Activated CD4-positive, alpha-beta memory T cell treated with anti-CD3 and anti-CD28 coated beads for 36 hours (primary cell): Measurements from ENCODE around the gene PGGHG. TPM values are rescaled to one million over a fixed set of nuclear protein-coding genes. Genes with fewer than 3 reads are reported as not detected.
"Not testable (repeated sequence)": the region's sequence is repeated elsewhere in the genome, so short reads cannot be mapped to it uniquely, and the experiment has no call there.

Source experiments
- CTCF ChIA-PET: fragments of 350-600 bp; sonication (Branson Sonifier 250); formaldehyde crosslinking; loops from one replicate; lab custom pipeline; 2021; ENCODE audit warnings: antibody characterized with exemption, inconsistent platforms; lab: Charles Lee
- POLR2A ChIA-PET: fragments of 350-600 bp; sonication (Branson Sonifier 250); formaldehyde crosslinking; loops from one replicate; lab custom pipeline; 2021; ENCODE audit warnings: antibody characterized with exemption; lab: Charles Lee
- DNase-seq: peaks from one replicate; pipeline ENCODE4 v3.0.0-alpha.2; 2020
- H3K27ac Mint-ChIP-seq: one replicate; pipeline ENCODE4 v1.8.0; 2021; ENCODE audit warnings: mixed read lengths
- H3K27me3 Mint-ChIP-seq: one replicate; pipeline ENCODE4 v1.8.0; 2021; ENCODE audit warnings: mixed read lengths
- H3K36me3 Mint-ChIP-seq: one replicate; pipeline ENCODE4 v1.8.0; 2021; ENCODE audit warnings: mixed read lengths
- H3K4me1 Mint-ChIP-seq: one replicate; pipeline ENCODE4 v1.8.0; 2021; ENCODE audit warnings: low read depth, mixed read lengths
- H3K4me3 Mint-ChIP-seq: one replicate; pipeline ENCODE4 v1.8.0; 2021; ENCODE audit warnings: mild to moderate bottlenecking, mixed read lengths
- H3K9me3 Mint-ChIP-seq: one replicate; pipeline ENCODE4 v1.8.0; 2021; ENCODE audit warnings: mixed read lengths
- intact Hi-C: fragments of 100-400 bp; cut with micrococcal nuclease; formaldehyde crosslinking; loops from one replicate; pipeline ENCODE4 v1.15.1; 2023
- total RNA-seq, 2 experiments: library from RNA; stranded (reverse); gene quantifications; one replicate each; pipeline ENCODE4 v1.2.3, GENCODE V29; 2021

Gene PGGHG
- total RNA-seq, 2 experiments from 2014 or later: 74.3 to 75.0 TPM

- CTCF ChIA-PET: interaction anchor here (1.4 kb wide), 1 partner anchor 10 kb away, joined by 4 read pairs; no protein-coding TSS in a partner anchor
- H3K4me3 Mint-ChIP-seq: peak overlapping the region; percentile 68
Measured at GRCh38 chr11:319121-319887, 30.4 kb downstream of the PGGHG start.

GRCh38 chr11:319888-320273, 31.0 kb downstream of the PGGHG start:
- peak; percentile 7 for DNase-seq
- POLR2A ChIA-PET: interaction anchor here (1.0 kb wide), 1 partner anchor 36 kb away, joined by 3 read pairs; no protein-coding TSS in a partner anchor
- H3K27me3 Mint-ChIP-seq, H3K9me3 Mint-ChIP-seq: not testable (repeated sequence)
- Mint-ChIP-seq H3K36me3 (peaks cover 19% of the 10 kb centered on the region), H3K4me3 (peak overlapping the region; percentile 68), H3K27ac (peak overlapping the region; percentile 88), H3K4me1 (peaks cover 34% of the 10 kb centered on the region)
- CTCF ChIA-PET: interaction anchor here (1.4 kb wide), 1 partner anchor 10 kb away, joined by 4 read pairs; no protein-coding TSS in a partner anchor
- intact Hi-C loops: loop anchor here (2.0 kb wide), 1 partner anchor 13 kb away; the partner anchor contains the start of gene IFITM2

More at GRCh38 chr11:319121-319887, 30.4 kb downstream of the PGGHG start:
- H3K9me3 Mint-ChIP-seq, intact Hi-C loops, H3K27me3 Mint-ChIP-seq: not testable (repeated sequence)
- POLR2A ChIA-PET: interaction anchor here (1.0 kb wide), 1 partner anchor 36 kb away, joined by 3 read pairs; no protein-coding TSS in a partner anchor
- Mint-ChIP-seq H3K27ac (peak overlapping the region; percentile 88), H3K4me1 (peaks cover 30% of the 10 kb centered on the region), H3K36me3 (peaks cover 24% of the 10 kb centered on the region)
- peak; percentile 33 for DNase-seq

GRCh38 chr11:324156-324555, 35.2 kb downstream of the PGGHG start:
- CTCF ChIA-PET: interaction anchor here (0.9 kb wide), 1 partner anchor 124 kb away, joined by 3 read pairs; no protein-coding TSS in a partner anchor

GRCh38 chr11:324593-325517, 35.9 kb downstream of the PGGHG start:
- intact Hi-C loops, H3K27ac Mint-ChIP-seq, H3K36me3 Mint-ChIP-seq, DNase-seq, H3K9me3 Mint-ChIP-seq, H3K4me3 Mint-ChIP-seq, H3K27me3 Mint-ChIP-seq: not testable (repeated sequence)
- ChIA-PET POLR2A (interaction anchor here (1.3 kb wide), 1 partner anchor 30 kb away, joined by 4 read pairs; no protein-coding TSS in a partner anchor), CTCF (interaction anchor here (0.7 to 2.7 kb wide), 4 partner anchors 20 to 123 kb away, joined by 3 to 10 read pairs (median 3); no protein-coding TSS in a partner anchor)
- H3K4me1 Mint-ChIP-seq: peaks cover 50% of the 10 kb centered on the region

More at GRCh38 chr11:324156-324555, 35.2 kb downstream of the PGGHG start:
- Mint-ChIP-seq H3K27me3 (no peaks in the 10 kb centered on the region), H3K27ac (no peak overlapping the region), H3K4me1 (peaks cover 48% of the 10 kb centered on the region), H3K36me3 (peaks cover 4% of the 10 kb centered on the region), H3K4me3 (no peak overlapping the region), H3K9me3 (peaks cover 2% of the 10 kb centered on the region)
- no peak for DNase-seq
- intact Hi-C loops: no loop called here
- POLR2A ChIA-PET: no interaction called here

GRCh38 chr11:325796-326591, 37.1 kb downstream of the PGGHG start:
- CTCF ChIA-PET: interaction anchor here (0.7 to 2.7 kb wide), 4 partner anchors 20 to 33 kb away, joined by 3 to 10 read pairs (median 3); no protein-coding TSS in a partner anchor
- POLR2A ChIA-PET: interaction anchor here (0.9 to 2.0 kb wide), 5 partner anchors 9 to 81 kb away, joined by 3 to 8 read pairs (median 6); partner anchors contain the start of gene IFITM1
- Mint-ChIP-seq H3K36me3 (no peaks in the 10 kb centered on the region), H3K27ac (peak overlapping the region; percentile 93), H3K4me3 (no peak overlapping the region), H3K27me3 (no peaks in the 10 kb centered on the region), H3K4me1 (peaks cover 53% of the 10 kb centered on the region), H3K9me3 (peaks cover 5% of the 10 kb centered on the region)
- intact Hi-C loops: no loop called here
- DNase-seq: no peak

- H3K27me3 Mint-ChIP-seq: no peaks in the 10 kb centered on the region
- peak overlapping the region; percentile 93 for H3K27ac Mint-ChIP-seq
- intact Hi-C loops: no loop called here
- no peaks in the 10 kb centered on the region for H3K36me3 Mint-ChIP-seq
- ChIA-PET POLR2A (interaction anchor here (0.9 to 2.0 kb wide), 4 partner anchors 10 to 80 kb away, joined by 3 to 8 read pairs (median 7); partner anchors contain the start of gene IFITM1), CTCF (interaction anchor here (1.3 to 2.7 kb wide), 2 partner anchors 21 to 29 kb away, joined by 3 to 10 read pairs; no protein-coding TSS in a partner anchor)
- no peak for DNase-seq
- H3K9me3 Mint-ChIP-seq: peaks cover 5% of the 10 kb centered on the region
- H3K4me1 Mint-ChIP-seq: peaks cover 58% of the 10 kb centered on the region
- peak overlapping the region; percentile 61 for H3K4me3 Mint-ChIP-seq
Measured at GRCh38 chr11:326592-326841, 37.6 kb downstream of the PGGHG start.

GRCh38 chr11:326842-327580, 38.1 kb downstream of the PGGHG start:
- H3K9me3 Mint-ChIP-seq: peaks cover 5% of the 10 kb centered on the region
- H3K4me3 Mint-ChIP-seq: peak overlapping the region; percentile 61
- CTCF ChIA-PET: interaction anchor here (0.9 to 2.7 kb wide), 6 partner anchors 21 to 122 kb away, joined by 3 to 10 read pairs (median 3); partner anchors contain the start of genes BET1L and RIC8A
- no peaks in the 10 kb centered on the region for H3K27me3 Mint-ChIP-seq
- peak; percentile 89 for DNase-seq
- no peaks in the 10 kb centered on the region for H3K36me3 Mint-ChIP-seq
- peaks cover 63% of the 10 kb centered on the region for H3K4me1 Mint-ChIP-seq
- POLR2A ChIA-PET: interaction anchor here (0.9 to 2.0 kb wide), 4 partner anchors 10 to 80 kb away, joined by 3 to 8 read pairs (median 7); partner anchors contain the start of gene IFITM1
- peak overlapping the region; percentile 93 for H3K27ac Mint-ChIP-seq
- intact Hi-C loops: no loop called here

- no peaks in the 10 kb centered on the region for H3K36me3 Mint-ChIP-seq
- peak overlapping the region; percentile 50 for H3K4me3 Mint-ChIP-seq
- peaks cover 5% of the 10 kb centered on the region for H3K9me3 Mint-ChIP-seq
- H3K27me3 Mint-ChIP-seq: no peaks in the 10 kb centered on the region
- ChIA-PET POLR2A (interaction anchor here (1.5 to 2.0 kb wide), 3 partner anchors 11 to 28 kb away, joined by 6 to 8 read pairs (median 8); partner anchors contain the start of gene IFITM1), CTCF (interaction anchor here (0.9 to 2.7 kb wide), 6 partner anchors 22 to 121 kb away, joined by 3 to 10 read pairs (median 3); partner anchors contain the start of genes BET1L and RIC8A)
- H3K27ac Mint-ChIP-seq: peak overlapping the region; percentile 93
- intact Hi-C loops: no loop called here
- peaks cover 63% of the 10 kb centered on the region for H3K4me1 Mint-ChIP-seq
- DNase-seq: no peak
Measured at GRCh38 chr11:327581-327923, 38.6 kb downstream of the PGGHG start.

GRCh38 chr11:328012-328411, 39.1 kb downstream of the PGGHG start:
- POLR2A ChIA-PET: interaction anchor here (1.5 to 2.5 kb wide), 4 partner anchors 11 to 27 kb away, joined by 6 to 12 read pairs (median 8); partner anchors contain the start of gene IFITM1
- Mint-ChIP-seq H3K27ac (peak overlapping the region; percentile 18), H3K4me1 (peaks cover 65% of the 10 kb centered on the region), H3K9me3 (peaks cover 5% of the 10 kb centered on the region), H3K36me3 (no peaks in the 10 kb centered on the region), H3K27me3 (no peaks in the 10 kb centered on the region), H3K4me3 (no peak overlapping the region)
- intact Hi-C loops: no loop called here
- no peak for DNase-seq
- CTCF ChIA-PET: interaction anchor here (0.9 to 2.7 kb wide), 5 partner anchors 25 to 121 kb away, joined by 3 to 10 read pairs (median 3); partner anchors contain the start of genes BET1L and RIC8A

- peaks cover 67% of the 10 kb centered on the region for H3K4me1 Mint-ChIP-seq
- intact Hi-C loops, DNase-seq, H3K4me3 Mint-ChIP-seq, H3K27me3 Mint-ChIP-seq, H3K36me3 Mint-ChIP-seq, H3K9me3 Mint-ChIP-seq: not testable (repeated sequence)
- peak overlapping the region; percentile 77 for H3K27ac Mint-ChIP-seq
- CTCF ChIA-PET: interaction anchor here (1.0 to 1.8 kb wide), 2 partner anchors 11 to 91 kb away, joined by 3 to 6 read pairs; no protein-coding TSS in a partner anchor
- POLR2A ChIA-PET: interaction anchor here (0.9 to 2.5 kb wide), 2 partner anchors 12 to 27 kb away, joined by 3 to 12 read pairs; no protein-coding TSS in a partner anchor
Measured at GRCh38 chr11:328516-329100, 39.7 kb downstream of the PGGHG start.
